GM19240 (cell line): ENCODE measurements around the gene PARP16.

ENCODE experiments used
- DNase-seq: peaks from one replicate; pipeline ENCODE4 v3.0.0; 2011; ENCODE audit warnings: low spot score; ENCODE audit not compliant: insufficient read length

Gene PARP16

DNA sequence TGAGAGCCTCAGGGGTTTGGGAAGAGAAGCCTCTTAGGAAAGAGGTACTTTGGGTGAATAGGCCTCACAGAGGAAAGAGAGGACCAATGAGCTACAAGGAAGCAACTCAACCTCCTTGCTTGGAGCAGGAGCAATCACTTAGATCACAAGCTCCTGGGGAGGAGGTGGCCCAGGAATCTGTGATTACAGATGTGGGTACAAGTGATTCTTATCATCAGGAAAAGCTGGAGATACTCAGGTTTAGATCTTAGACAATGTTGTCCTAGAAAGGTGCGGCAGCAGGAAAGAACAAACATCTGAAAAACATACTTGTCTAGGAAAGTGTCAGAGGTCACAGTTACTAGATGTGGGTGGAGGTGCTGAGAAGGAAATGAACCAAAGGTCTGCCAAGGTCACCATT is 8.2 kb downstream of the PARP16 start:
- DNase-seq: no peak

DNA sequence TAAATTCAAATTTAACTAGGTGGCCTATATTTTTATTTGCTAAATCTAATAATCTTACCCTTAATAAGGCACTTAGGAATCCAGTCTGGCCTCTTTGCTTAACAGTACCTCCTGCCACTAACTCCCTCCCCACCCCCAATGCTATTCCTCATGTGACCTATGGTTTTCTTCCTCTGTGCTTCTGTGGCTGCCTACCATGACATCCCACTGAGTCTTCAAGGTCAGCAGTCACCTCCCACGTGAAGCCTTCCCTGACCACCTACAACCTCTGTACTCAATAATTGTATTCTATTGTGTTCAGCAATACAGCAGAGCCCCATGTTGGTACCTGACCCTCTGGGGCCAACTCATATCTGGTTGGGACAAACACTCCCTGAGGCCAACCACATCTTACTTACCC is 9.7 kb downstream of the PARP16 start:
- no peak for DNase-seq

DNA sequence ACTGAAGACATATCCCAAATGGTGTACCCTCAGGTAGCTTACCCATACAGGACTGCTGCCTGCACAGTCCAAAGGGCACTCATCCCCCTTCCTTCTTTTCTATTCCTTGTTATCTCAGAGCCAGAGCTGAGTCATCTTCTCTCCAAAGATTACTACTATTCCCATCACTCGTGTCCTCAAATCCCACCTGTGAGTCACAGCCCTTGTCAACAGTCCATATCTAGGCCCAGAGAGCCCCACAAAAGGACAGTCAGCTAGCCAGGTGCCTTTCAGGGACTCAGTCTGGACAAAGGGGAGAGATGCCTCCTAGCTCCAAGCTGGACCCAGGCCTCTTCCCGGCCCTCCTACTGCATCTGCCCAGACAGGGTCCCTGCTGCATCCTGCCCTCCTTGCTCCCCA is 11.0 kb downstream of the PARP16 start:
- DNase-seq: no peak

DNA sequence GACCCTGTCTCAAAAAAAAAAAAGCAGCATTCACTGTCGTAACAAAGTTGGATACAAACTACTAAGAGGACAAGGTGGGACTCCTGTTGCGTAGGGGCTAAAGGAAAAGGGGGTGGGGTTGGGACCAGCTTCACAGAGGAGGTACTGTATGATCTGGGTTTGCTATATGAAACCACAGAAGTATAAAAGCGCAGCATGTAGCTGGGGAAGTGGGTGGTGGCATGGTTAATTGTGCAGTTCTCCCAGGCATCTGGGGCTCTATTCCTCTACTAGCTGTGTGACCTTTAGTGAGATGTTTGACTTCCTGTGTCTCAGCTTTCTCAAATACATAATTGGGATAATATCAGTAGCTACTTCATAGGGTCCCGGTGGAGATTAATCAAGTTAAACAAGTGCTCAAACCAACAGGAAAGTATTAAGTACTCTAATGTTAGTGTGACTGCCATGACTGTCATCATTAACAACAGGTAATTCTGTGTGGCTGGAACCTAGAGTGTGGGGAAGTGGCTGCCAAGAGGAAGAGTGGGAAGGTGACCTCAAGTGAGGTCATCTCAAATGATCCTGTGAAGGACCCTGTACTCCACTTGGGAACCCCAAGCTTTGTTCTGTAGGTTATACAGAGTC is 11.5 kb downstream of the PARP16 start:
- no peak for DNase-seq

DNA sequence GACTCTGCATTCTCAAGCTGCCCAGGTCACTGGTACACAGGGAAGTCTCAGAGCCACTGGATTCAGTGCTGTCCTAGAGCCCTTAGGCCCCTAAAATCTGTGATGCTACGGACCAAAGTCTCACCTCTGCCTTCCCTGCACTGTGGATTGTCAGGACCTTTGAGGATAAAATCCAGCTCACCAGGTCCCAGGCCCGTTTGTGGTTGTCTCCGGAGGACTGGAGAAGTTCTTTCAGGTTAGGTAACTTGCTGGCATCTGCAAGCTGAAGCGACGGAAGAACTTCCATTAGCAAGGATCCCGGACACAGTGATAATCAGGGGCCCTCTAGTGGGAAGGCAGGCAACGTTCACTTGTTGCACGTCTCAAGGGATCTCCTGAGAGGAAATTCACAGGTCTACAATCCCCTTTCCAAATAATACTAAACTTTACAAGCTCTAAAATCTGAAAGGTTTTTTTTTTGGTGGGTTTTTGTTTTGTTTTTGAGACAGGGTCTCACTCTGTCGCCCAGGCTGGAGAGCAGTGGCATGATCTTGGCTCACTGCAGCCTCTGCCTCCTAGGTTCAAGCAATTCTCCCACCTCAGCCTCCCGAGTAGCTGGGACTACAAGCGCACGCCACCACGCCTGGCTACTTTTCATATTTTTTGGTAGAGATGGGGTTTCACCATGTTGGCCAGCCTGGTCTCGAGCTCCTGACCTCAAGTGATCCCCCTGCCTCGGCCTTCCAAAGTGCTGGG is 15.7 kb downstream of the PARP16 start:
- DNase-seq: peak; percentile 23

DNA sequence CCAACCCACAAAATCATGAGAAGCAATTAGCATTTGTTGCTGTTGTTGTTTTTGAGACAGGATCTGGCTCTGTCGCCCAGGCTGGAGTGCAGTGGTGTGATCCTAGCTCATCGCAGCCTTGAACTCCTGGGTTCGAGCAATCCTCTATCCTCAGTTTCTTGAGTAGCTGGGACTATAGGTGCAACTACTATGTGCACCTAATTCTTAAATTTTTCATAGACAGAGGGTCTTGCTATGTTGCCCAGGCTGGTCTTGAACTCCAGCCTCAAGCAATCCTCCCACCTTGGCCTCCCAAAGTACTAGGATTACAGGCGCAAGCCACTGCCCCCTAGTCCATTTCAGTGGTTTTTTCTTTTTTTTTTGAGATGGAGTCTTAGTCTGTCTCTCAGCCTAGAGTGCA is 18.3 kb downstream of the PARP16 start:
- DNase-seq: no peak

DNA sequence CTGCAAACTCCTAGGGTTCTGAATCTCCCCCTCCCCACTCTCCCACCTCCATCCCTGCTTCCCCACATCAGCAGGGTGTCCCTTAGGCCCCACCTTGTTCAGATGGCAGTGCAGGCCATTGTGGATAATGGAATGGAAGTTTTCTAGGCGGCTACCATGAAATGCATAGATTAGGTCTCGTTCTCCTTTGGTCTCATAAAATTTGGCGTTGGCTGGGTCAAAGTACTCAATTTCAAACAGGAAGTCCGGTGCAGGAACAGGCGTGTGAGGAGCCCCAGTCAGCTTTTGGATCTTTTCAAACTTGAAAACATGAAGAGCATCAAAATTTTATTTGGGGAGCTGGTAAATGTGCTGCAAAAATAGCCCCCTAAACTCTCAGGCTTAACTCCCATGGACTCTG is 20.2 kb downstream of the PARP16 start:
- DNase-seq: no peak

DNA sequence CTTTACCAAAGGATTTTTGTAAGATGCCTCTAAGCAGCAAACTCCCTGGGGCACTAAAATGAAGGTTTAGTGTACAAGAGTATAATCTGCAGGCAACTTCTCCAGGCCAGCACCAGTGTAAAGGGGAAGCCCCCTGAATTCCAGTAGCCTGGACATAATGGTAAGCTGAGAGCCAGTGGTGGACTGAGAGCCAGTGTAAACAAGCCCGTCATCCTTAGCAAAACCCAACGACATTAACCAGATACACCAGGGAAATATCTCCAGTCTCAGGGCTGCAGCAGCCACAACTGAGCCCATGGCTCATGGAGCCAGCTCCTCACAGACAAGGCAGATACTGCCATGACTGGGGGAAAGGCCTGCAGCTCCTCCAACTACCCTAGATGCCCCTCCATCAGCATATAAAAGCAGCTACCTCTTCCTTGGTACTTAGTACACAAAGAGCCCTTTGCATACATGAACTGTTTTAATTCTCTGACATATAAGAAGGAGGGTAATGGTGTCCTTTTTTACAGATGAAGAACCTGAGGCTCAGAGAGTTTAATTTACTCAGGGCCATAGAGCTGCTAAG is 21.7 kb downstream of the PARP16 start:
- DNase-seq: no peak

DNA sequence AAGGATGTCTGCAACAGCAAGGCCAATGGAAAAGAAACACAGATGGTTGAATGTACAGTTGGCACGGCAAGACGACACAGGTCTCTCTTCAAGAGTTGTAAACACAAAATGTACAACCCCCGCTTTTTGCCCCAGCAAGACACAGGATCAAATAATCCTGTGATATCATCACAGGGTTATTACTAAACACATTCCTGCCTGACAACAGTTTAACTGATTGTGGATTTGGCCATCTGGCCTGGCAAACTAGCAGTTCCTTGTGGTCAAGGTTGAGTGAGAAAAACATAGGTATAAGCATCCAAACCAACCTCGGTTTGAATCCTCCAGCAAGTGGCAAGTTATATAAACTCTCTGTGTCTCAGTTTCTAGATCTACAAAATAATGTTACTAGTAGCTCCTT is 23.4 kb downstream of the PARP16 start:
- DNase-seq: no peak

DNA sequence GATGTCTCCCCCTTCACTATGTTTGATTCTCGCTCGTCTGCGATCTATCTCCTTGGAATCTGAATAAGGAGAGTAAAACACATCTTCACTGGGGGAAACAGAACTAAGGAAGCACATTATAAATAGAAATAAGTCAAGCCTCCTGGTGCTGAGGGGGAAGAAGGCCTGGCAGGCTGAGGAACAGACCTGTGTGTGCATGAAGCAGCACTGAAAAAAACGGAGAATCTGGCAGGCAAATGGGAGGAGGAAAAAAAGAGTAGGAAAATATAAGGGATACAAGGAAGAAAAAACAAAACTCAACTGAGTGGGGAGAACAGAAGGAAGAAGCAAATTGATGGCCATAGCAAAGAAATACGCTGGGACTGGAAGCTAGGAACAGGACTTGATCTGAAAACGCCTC is 25.7 kb downstream of the PARP16 start:
- no peak for DNase-seq

DNA sequence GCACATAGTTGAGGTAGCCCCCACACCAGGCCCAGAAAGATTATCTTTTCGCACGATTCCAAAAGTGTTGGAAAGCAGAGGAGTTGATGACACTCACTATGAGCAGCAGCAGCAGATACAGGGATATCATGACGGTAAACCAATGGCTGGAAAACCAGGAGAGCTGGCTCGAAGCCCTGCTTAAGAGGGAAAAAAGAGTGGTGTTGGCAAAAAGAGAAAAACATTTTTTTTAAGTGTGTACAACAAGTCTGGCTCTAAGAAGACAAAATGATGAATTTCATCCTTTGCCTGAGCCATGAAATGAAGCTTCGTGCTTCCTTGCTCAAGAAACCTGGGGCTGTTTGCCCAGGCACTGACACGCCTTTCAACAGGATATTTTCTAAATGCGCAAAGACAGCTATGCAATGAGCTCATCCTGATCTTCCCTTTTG is 27.3 kb downstream of the PARP16 start:
- no peak for DNase-seq

DNA sequence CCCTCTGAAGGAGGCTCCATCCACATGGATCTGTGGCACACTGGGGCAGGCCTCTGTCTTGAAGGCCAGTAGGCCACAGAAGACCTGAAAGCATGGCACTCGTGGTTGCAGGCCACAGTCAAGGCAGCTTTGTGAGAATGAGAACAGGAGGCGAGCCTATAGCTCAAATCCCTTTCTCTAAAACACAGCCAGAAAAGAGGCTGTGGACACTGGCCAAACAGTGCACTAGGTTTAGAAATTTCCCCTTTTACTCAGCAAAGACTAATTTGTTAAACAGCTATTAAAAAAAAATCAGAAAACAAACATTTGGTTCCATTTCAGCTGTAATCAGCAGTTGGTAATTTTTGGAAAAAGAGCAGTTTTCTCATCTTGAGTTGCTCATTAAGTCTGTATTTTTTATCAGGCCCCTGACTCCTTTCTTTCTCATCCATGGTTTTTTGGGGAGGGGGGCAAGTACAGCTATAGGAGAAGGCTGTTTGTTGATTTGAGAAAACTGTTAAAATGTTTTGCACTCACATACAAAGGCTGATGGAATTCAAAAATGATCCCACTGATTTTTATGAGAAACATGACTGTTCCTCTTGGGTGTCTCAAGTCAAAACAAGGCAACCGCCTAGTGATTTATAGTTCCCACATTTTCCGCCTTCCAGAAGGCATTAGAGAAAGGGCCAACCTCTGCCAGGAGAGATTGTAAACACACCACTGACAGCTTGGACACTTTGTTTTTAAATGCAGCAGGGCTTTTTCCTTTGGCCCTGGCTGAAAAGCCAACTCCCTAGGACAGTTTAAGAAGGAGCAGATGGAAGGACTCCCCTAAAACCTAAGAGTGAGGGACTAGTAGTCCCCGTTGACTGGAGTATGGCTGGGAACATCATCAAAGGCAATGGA is 28.1 kb downstream of the PARP16 start:
- no peak for DNase-seq

DNA sequence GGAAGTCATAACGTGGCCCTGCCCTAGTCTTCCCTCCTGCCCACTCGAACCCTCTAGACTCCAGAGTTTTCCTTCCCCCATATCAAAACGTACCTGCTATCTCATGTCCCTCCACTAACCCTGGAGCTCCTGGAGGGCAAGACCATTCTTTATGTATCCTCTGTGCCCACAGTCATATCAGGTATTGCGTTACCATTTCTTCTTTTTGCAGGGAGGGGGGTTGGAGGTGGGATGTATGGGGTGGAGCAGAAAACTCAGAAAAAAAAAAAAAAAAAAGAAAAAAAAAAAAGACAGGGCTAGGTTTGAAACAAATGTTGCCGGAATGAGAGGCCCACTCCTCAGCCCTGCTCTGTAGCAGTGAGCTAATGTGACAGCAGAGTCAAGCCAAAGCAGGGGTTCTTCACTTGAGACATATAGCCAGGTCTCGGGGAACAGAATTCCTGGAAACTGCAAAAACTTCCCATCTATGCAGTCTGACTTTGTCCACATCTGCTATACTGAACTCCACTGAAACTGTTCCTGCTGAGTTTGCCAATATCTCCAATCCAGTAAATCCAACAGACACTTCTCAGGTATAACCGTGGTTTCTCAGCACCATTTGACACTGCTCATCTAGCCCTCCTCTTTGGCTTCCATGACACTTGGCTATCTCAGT is 31.1 kb downstream of the PARP16 start:
- no peak for DNase-seq

DNA sequence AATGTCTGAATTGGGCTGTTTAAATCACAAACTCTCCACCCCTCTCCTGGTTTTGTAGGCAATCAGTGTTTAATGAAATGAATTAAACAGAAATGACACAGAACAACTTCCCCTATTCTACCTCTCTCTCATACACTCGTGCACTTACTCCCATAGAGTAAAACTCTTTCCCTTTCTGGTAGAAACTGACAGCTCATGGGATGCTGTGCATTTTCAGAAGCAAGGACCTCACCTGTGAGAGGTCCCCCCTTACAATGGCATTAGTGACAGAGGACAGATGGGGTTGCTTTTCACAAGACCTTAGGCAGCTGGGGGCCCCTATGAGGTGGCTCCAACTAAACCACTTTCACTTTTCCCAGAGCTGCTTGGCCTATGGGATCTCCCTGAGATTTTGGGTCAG is 31.9 kb downstream of the PARP16 start:
- no peak for DNase-seq

DNA sequence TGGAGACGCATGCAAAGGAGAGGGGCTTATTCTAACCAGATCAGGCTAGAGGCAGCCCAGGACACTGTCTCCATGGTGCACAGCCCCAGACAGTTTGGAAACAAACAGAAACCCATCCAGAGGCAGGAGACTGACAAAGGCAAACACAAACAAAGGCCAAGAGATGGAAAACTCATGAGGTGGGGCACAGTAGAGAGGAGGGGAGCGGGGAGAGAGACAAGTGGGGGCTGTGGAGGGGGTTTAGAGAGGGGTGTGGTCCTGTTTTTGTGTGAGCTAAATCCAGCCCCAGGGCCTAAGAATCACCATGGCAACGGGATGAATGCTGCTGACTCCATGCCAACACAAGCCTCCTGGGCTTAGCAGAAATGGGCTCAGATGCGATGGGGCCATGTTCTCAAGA is 32.3 kb downstream of the PARP16 start:
- no peak for DNase-seq

DNA sequence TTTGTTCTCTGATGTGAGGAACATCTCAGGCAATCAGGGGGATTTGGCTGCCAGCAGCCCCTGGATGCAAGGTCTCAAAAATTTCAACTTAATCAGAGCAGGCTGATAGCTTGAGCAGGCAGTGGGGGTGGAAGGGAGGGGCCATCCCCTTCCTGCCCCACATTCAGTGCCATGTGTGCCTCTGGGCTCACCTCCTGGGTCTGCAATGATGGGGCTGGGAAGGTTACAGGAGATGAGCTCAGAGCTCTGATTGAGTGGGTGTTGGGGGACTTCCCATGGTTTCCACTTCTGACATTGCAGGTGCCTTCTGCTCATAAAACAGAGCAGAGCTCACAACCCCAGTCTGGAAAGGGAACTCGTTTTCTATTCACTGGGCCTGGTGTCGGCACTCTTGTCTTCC is 37.0 kb downstream of the PARP16 start:
- DNase-seq: no peak

DNA sequence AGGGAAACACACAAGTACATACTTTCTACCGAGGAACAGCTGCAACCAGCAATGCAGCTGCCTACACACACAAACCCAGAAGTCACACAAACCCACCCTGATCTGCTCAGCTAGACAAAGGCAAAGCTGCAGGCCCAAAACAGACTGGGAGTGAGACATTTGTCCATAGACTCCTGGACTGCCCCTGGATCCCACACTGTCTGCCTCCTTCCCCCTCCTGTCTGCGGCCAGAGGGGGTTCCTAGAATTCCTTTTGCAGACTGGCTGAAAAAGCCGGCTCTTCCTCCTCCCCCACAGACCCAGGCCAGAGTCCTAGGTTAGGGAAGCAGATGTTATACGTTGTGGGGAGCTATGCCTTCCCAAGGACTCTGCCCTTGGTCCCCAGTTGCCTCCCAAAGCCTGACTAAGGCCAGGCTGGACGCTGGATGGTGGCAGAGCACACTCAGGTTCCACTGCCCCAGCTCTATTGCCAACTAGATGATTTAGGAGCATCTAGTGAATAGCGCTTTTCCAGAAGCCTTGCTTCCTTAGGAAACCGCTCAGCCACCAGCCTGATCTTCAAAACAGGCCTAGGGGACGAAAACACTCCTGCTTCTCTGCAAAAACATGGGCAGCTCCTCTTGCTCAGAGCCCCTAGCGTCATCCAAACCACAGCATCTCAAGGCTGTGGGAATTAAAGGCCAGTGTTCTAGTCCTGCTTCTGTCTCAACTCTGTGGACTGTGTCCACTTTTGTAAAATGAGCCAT is 38.0 kb downstream of the PARP16 start:
- DNase-seq: no peak

DNA sequence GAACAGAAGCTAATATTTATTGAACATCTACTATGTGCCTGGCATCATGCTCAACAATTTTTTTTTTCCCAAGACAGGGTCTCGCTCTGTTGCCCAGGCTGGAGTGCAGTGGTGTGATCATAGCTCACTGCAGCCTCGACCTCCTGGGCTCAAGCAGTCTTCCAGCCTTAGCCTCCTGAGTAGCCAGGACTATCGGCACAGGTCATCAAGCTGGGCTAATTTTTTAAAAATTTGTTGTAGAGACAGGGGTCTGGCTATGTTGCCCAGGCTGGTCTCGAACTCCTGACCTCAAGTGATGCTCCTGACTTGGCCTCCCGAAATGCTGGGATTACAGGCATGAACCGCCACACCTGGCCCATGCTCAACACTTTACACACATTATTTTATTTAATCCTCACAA is 39.7 kb downstream of the PARP16 start:
- DNase-seq: no peak

DNA sequence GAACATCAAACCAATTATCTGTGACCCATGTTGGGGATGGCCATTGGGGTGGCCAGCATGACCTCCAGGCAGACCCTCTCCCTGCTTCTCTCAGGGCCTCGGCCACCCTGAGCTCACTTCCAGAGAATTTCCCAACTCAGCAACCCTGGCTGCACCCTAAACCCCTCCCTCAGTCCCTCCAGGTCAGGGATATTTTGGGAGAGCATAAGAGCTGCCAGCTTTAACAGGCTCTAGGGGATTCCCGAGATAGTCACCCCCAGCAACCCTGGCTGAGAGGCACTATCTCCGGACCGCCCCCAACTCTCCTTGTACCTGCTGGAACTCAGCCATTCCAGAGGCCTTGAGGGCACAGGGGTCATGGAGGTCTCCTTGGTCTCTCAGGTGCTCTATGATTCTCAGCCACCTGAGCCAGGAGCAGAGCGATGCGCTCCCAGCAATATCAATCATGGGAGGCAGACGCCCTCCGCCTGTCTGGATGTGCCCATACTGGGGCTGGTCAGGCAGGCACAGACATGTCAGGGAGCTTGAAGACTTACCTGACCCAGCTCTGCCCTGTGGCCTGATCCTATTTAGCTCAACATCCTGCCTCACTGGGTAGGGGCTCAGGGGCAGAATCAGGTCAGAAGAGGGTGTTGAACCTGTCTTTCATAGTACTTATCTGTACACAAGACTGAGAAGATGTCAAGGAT is 40.5 kb downstream of the PARP16 start:
- DNase-seq: no peak
